Measurements from ENCODE around the gene NR1H3.

NR1H3 gene

DNA sequence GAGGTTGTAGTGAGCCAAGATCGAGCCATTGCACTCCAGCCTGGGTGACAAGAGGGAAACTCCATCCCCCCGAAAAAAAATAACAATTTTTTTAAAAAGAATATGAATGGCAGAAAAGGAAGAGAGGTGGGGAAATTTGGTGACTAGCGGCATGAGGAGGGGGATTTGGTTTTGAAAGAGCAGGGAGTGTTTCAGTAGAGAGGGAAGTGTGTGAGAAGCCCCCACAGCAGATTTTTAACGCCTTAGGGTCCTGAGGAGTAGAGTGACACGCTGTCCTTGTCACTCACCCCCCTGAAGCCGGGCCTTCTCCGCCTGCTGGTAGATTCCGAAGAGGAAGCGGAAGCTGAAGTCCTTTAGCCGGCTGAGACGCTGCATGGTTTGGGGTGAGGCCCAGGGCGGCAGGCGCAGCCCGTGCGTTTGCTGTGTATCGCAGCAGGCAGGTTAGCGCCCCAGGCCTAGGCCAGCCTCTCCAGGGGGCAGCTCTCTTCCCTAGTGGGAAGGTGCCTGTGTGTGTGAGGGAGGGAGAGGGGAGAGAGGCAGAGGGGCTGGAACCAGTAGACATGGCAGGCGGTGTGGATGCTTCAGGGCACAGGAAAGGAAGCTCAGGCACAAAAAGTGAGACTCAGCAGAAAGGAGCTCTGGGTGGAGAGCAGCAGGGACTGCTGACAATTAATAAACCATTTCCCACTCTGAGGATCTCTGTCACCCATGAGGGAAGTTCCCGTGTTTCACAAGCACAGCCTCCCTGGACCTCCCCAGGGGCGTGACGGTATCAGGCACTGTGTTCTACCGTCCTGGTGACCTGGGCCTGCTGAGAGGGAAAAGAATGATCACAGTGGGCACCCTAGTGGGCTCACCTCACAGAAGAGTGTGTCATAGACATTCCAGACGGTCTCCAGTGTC, 13.1 kb upstream of the NR1H3 start:
- no peak for DNase-seq (ENCODE audit: low read depth in 3 of 3)

- no peak for DNase-seq (ENCODE audit: low read depth in 3 of 3)
Observed at GRCh38 chr11:47245611-47246357, 12.0 kb upstream of the NR1H3 start.

- DNase-seq (ENCODE audit: low read depth in 3 of 3): no peak
Observed at GRCh38 chr11:47247502-47247901, 10.3 kb upstream of the NR1H3 start.

DNA sequence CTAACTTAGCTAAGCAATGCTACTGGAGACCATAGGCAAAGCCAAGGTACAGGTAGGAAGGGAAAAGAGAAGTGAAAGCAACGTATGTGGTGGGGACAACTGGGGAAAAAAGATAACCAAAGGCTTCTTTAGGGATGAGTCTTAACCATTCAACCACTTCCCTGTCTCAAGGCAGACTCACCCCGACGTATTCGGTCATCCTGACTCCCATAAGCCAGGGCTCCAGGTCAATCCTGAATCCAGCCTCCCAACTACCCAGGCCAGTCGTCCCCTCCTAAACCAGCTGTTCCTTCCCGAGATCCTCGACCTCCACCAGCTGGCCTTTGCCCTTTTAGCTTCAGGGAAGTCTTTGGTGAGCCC, 9.5 kb upstream of the NR1H3 start:
- no peak for DNase-seq (ENCODE audit: low read depth in 3 of 3)

DNA sequence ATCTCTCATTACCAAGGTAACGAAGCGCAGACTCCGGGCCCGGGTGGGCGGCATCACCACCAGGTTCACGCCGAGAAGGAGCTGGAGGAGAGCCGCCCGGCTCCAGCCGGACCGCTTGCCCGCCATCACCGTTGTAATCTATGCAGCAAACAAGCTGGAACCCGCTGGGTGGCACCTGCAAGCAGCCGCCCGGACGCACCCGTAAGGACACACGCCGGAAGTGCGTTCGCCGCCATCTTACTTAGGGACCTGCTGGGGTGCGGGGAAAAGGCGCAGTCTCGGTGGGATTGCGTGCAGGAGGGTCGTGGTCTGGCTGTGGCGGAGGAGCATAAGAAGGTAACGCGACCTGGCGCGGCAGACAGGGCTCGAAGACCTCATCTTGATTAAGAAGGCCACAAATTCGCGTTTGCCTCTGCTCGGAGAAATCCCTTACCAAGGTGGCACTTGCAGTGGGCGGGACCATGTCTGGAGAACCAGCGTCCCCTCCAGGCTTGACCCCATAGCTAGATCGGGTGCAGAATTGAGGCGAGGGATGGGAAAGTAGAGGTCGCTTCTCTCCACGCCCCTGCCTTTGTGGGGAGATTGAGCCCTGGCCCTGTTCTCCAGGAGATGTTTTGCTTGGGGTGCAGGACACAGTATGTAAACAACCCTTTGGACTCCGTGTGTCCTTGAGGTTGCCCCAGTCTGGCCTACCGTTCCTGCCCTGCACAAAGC, 9.0 kb upstream of the NR1H3 start, which contains the start of gene ACP2:
ACP2 (minus strand) TSS at position 151 of the 714 bp plus-strand sequence; CDS start at position 126, 25 bp downstream.
- DNase-seq (ENCODE audit: low read depth in 3 of 3): peak; percentile 74 to 87 (median 80)

DNA sequence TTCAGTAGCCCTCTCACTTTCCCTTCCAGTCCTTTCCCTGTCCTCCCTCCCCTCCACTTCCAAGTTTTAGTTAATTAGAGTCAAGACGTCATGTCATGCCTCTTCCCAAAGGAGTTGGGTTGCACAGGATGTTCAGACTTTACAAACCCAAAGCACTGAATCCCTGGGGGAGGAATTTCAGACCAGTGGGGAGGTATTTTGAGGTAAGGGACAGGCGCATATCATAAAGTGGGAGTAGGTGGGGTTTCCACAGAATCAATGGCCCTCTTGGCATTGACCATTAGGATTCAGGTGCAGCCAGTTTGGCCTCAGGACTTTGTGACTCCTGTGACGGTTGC, 8.4 kb upstream of the NR1H3 start:
- DNase-seq (ENCODE audit: low read depth in 3 of 3): no peak

DNA sequence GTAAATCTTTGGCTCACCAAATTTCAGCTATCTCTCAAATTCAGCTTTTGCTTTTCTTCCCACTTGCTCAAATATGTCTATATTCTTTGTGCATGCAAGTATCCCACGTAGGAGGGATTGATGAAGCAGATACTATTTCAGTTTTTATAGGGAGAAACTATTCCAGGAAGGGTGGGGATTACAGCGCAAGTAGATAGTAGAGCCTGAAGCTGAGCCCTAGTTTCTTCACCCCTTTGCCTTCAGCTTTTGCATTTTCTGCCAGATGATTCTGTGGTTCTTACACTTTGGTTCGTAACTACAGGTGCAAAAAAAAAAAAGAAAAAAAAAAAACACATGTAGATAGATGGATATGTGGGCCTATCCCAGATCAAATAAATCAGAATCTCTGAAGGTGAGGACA, 6.0 kb upstream of the NR1H3 start:
- DNase-seq (ENCODE audit: low read depth in 3 of 3): no peak

DNA sequence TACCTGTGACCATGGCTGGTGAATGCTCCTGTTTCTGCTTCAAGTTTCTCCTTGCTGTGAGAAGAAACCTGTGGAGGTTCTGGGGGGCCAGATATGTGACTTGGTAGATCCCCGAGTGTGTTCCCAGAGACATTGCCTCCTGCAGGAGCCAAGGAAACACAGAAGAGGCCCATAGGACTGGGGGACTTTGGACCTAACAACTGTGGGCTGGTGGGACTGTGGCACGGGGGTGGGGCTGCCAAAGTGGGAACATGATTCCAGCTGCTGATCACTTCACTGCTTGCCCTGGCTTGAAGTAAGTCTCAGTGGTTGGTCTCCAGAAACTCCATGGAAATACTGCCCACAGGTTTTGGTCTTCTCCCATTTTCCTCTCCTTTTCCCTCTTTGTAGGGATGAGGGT, 4.1 kb upstream of the NR1H3 start:
- no peak for DNase-seq (ENCODE audit: low read depth in 3 of 3)

GRCh38 chr11:47254386-47254785, 3.4 kb upstream of the NR1H3 start:
- no peak for DNase-seq (ENCODE audit: low read depth in 3 of 3)

DNA sequence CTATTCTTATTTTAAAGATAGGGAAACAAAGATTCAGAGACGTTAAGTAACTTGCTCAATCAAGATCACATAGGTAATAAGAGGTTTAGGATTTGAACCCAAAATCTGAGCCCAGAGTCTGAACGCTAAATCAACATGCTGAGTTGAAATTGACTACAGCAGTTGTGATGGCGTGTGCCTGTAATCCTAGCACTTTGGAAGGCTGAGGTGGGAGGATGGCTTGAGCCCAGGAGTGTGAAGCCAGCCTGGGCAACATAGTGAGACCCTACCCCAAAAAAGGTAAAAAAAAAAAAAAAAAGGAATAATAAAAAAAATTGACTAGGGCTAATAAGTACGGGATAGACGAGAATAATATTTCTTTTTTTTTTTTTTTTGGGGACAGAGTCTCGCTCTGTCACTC, 1.4 kb upstream of the NR1H3 start:
- no peak for DNase-seq (ENCODE audit: low read depth in 3 of 3)

DNA sequence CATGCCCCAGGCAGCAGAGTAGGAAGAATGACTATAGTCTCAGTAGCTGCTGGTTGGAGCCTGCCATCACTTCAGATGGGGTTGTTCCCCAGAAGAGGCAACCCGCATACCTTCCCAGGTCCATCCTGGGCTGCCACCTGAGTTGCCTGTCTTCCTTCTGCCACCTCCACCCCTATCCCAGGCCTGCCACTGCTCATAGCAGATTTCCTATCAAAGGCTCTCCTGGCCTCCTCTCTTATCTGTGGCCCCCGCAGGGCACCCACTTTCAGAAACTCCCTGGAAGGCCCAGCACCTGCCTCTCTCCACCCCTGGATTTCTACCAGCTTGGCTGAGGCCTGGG, 649 bp upstream of the NR1H3 start:
- DNase-seq (ENCODE audit: low read depth in 3 of 3): no peak

- DNase-seq (ENCODE audit: low read depth in 3 of 3): no peak
Observed at GRCh38 chr11:47258317-47258902, 614 bp downstream of the NR1H3 start.

- peak in 1 of 3 experiments; percentile 20 for DNase-seq (ENCODE audit: low read depth in 3 of 3)
Observed at GRCh38 chr11:47259232-47259977, 1.6 kb downstream of the NR1H3 start.

- no peak for DNase-seq (ENCODE audit: low read depth in 3 of 3)
Observed at GRCh38 chr11:47260366-47260765, 2.6 kb downstream of the NR1H3 start.

DNA sequence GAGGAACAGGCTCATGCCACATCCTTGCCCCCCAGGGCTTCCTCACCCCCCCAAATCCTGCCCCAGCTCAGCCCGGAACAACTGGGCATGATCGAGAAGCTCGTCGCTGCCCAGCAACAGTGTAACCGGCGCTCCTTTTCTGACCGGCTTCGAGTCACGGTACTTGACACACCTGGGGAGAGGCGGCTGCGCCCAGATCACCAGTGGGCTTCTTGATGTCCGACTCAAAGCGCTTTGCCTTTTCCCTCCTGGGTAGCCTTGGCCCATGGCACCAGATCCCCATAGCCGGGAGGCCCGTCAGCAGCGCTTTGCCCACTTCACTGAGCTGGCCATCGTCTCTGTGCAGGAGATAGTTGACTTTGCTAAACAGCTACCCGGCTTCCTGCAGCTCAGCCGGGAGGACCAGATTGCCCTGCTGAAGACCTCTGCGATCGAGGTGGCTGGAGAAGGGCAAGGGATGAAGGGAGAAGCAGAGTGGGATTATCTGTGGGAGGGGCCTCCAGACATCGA, 3.5 kb downstream of the NR1H3 start:
- no peak for DNase-seq (ENCODE audit: low read depth in 3 of 3)

- DNase-seq (ENCODE audit: low read depth in 3 of 3): no peak
Observed at GRCh38 chr11:47264119-47264518, 6.3 kb downstream of the NR1H3 start.

DNA sequence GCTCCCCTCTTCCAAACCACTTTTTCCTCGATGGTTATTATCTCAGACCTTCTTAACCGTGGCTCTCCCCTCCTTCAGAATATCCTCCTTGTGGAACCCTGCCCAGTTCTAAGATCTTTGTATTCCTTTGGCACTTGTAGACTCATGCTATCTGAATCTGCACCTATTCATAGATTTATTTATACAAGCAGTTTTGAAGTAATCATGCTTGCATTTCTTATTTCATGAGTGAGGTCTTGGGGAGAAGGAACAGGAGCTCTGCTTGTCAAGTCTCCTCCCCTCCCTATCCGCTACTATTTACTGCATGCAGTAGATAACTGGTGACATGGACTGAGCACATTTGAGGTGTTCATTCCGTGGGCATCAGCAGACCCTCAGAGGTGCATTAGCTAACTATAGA, 6.7 kb downstream of the NR1H3 start:
- no peak for DNase-seq (ENCODE audit: low read depth in 3 of 3)

GRCh38 chr11:47267876-47268275, 10.1 kb downstream of the NR1H3 start:
- no peak for DNase-seq (ENCODE audit: low read depth in 3 of 3)

- DNase-seq (ENCODE audit: low read depth in 3 of 3): no peak
Observed at GRCh38 chr11:47268448-47269001, 10.7 kb downstream of the NR1H3 start.

- peak; percentile 67 to 84 (median 74) for DNase-seq (ENCODE audit: low read depth in 3 of 3)
Observed at GRCh38 chr11:47269002-47269828, 11.4 kb downstream of the NR1H3 start.
